Measurements from ENCODE around the gene CD244.
"Not testable (repeated sequence)": the region's sequence is repeated elsewhere in the genome, so short reads cannot be mapped to it uniquely, and the experiment has no call there.

Gene CD244

DNA sequence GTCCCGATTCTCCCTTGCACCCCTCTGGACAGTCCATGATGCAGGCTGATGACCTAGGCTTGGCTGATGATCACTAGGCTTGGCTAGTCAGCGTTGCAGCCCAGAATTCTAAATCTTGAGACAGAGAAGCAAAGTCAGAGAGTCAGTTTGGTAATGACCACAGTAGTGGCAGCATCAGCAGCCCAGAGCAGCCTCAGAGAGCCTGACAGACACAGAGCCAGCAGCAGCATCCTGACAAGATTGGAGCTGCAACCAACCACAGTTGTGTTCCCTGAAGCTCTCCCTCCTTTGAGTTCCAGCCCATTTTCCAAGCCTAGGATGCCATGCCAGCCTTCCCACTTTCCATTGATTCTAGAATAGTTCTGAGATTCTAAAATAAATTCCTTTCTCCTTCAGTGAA, 39.1 kb upstream of the CD244 start:
- TF ChIP-seq GABPA (IDR thresholded peaks at IDR 0.05; ENCODE audit: low read depth) (no peak), SPI1 (IDR thresholded peaks at IDR 0.05; ENCODE audit: borderline replicate concordance, low read depth) (no peak), POLR2AphosphoS5 (IDR thresholded peaks at IDR 0.05; ENCODE audit: low read depth) (no peak)
- TF ChIP-seq, protein P1, sequence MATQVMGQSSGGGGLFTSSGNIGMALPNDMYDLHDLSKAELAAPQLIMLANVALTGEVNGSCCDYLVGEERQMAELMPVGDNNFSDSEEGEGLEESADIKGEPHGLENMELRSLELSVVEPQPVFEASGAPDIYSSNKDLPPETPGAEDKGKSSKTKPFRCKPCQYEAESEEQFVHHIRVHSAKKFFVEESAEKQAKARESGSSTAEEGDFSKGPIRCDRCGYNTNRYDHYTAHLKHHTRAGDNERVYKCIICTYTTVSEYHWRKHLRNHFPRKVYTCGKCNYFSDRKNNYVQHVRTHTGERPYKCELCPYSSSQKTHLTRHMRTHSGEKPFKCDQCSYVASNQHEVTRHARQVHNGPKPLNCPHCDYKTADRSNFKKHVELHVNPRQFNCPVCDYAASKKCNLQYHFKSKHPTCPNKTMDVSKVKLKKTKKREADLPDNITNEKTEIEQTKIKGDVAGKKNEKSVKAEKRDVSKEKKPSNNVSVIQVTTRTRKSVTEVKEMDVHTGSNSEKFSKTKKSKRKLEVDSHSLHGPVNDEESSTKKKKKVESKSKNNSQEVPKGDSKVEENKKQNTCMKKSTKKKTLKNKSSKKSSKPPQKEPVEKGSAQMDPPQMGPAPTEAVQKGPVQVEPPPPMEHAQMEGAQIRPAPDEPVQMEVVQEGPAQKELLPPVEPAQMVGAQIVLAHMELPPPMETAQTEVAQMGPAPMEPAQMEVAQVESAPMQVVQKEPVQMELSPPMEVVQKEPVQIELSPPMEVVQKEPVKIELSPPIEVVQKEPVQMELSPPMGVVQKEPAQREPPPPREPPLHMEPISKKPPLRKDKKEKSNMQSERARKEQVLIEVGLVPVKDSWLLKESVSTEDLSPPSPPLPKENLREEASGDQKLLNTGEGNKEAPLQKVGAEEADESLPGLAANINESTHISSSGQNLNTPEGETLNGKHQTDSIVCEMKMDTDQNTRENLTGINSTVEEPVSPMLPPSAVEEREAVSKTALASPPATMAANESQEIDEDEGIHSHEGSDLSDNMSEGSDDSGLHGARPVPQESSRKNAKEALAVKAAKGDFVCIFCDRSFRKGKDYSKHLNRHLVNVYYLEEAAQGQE (IDR thresholded peaks at IDR 0.05; ENCODE audit: insufficient replicate concordance, low read depth), result no peak
- TF ChIP-seq, protein P2, sequence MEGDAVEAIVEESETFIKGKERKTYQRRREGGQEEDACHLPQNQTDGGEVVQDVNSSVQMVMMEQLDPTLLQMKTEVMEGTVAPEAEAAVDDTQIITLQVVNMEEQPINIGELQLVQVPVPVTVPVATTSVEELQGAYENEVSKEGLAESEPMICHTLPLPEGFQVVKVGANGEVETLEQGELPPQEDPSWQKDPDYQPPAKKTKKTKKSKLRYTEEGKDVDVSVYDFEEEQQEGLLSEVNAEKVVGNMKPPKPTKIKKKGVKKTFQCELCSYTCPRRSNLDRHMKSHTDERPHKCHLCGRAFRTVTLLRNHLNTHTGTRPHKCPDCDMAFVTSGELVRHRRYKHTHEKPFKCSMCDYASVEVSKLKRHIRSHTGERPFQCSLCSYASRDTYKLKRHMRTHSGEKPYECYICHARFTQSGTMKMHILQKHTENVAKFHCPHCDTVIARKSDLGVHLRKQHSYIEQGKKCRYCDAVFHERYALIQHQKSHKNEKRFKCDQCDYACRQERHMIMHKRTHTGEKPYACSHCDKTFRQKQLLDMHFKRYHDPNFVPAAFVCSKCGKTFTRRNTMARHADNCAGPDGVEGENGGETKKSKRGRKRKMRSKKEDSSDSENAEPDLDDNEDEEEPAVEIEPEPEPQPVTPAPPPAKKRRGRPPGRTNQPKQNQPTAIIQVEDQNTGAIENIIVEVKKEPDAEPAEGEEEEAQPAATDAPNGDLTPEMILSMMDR (IDR thresholded peaks at IDR 0.05; ENCODE audit: insufficient read depth, low read length), result no peak
- Histone ChIP-seq H3K27me3 (ENCODE audit: insufficient read depth, poor library complexity, severe bottlenecking) (no peaks in the 10 kb centered on the region), H3K27ac (replicated peaks) (no peak overlapping the region), H3K4me3 (replicated peaks; ENCODE audit: insufficient read depth, low read length) (no peak overlapping the region)
- no peak for DNase-seq (ENCODE audit: low read depth in 1 of 2, low spot score in 1 of 2)

DNA sequence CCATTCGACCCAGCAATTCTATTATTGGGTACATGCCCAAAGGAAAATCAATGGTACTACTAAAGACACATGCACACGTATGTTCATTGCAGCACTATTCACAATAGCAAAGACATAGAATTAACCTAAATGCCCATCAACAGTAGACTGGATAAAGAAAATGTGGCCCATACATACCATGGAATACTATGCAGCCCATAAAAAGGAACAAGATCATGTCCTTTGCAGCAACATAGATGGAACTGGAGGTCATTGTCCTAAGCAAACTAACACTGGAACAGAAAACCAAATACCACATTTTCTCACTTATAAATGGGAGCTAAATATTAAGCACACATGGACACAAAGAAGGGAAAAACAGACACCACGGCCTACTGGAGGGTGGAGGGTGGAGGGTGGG, 38.0 kb upstream of the CD244 start:
- not testable (repeated sequence) for H3K27me3 ChIP-seq (ENCODE audit: insufficient read depth, poor library complexity, severe bottlenecking); H3K4me3 ChIP-seq (replicated peaks; ENCODE audit: insufficient read depth, low read length); DNase-seq (ENCODE audit: low read depth in 1 of 2, low spot score in 1 of 2); H3K27ac ChIP-seq (replicated peaks)

DNA sequence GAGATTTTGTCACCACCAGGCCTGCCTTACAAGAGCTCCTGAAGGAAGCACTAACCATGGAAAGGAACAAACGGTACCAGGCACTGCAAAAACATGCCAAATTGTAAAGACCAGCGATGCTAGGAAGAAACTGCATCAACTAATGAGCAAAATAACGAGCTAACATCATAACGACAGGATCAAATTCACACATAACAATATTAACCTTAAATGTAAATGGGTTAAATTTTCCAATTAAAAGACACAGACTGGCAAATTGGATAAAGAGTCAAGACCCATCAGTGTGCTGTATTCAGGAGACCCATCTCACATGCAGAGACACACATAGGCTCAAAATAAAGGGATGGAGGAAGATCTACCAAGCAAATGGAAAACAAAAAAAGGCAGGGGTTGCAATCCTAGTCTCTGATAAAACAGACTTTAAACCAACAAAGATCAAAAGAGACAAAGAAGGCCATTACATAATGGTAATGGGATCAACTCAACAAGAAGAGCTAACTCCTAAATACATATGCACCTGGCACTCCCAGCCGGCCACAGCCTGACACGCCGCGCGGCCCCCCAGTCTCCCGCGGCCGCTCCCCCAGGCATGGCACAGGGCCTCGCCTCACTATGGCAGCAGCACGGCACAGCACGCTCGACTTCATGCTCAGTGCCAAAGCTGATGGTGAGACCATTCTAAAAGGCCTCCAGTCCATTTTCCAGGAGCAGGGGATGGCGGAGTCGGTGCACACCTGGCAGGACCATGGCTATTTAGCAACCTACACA, 31.9 kb upstream of the CD244 start:
- H3K27me3 ChIP-seq (ENCODE audit: insufficient read depth, poor library complexity, severe bottlenecking); H3K27ac ChIP-seq (replicated peaks); H3K4me3 ChIP-seq (replicated peaks; ENCODE audit: insufficient read depth, low read length); DNase-seq (ENCODE audit: low read depth in 1 of 2, low spot score in 1 of 2): not testable (repeated sequence)

DNA sequence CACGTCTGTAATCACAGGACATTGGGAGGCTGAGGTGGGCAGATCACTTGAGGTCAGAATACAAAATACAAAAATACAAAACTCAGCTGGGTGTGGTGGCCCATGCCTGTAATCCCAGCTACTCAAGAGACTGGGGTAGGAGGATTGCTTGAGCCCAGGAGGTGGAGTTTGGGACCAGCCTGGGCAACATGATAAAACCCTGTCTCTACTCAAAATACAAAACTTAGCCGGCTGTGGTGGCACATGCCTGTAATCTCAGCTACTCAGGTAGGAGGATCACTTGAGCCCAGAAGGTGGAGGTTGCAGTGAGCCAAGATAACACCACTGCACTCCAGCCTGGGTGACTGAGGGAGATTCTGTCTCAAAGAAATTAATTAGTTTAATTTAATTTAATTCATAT, 28.8 kb upstream of the CD244 start:
- TF ChIP-seq, protein P2 (IDR thresholded peaks at IDR 0.05; ENCODE audit: insufficient read depth, low read length), result no peak
- TF ChIP-seq GABPA (IDR thresholded peaks at IDR 0.05; ENCODE audit: low read depth), result no peak
- TF ChIP-seq SPI1 (IDR thresholded peaks at IDR 0.05; ENCODE audit: borderline replicate concordance, low read depth), result no peak
- TF ChIP-seq POLR2AphosphoS5 (IDR thresholded peaks at IDR 0.05; ENCODE audit: low read depth), result no peak
- TF ChIP-seq, protein P1 (IDR thresholded peaks at IDR 0.05; ENCODE audit: insufficient replicate concordance, low read depth), result no peak
- Histone ChIP-seq H3K27ac (replicated peaks) (no peak overlapping the region), H3K27me3 (ENCODE audit: insufficient read depth, poor library complexity, severe bottlenecking) (no peaks in the 10 kb centered on the region), H3K4me3 (replicated peaks; ENCODE audit: insufficient read depth, low read length) (no peak overlapping the region)
- DNase-seq (ENCODE audit: low read depth in 1 of 2, low spot score in 1 of 2), result no peak

DNA sequence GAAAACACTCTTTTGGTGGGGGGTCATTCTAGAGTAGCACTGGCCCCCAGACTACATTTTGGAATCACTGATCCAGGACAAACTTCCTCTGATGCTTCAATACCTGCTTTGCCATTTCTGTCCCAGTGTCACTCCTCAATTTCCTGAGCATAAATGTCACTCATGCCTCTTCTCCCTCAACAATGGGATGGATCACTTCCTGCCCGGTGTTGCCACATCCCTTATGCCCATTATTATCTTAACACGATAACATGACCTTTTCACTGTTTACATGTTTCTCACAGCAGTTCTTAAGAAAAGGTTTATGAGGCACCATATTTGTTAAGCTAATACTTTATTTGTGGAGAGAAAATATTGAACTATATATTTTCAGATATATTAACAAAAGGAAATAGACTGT, 26.2 kb upstream of the CD244 start:
- TF ChIP-seq SPI1 (IDR thresholded peaks at IDR 0.05; ENCODE audit: borderline replicate concordance, low read depth), result no peak
- no peak for DNase-seq (ENCODE audit: low read depth in 1 of 2, low spot score in 1 of 2)

More for the DNA sequence above, 26.2 kb upstream of the CD244 start:
- Histone ChIP-seq H3K4me3 (replicated peaks; ENCODE audit: insufficient read depth, low read length) (no peak overlapping the region), H3K27me3 (ENCODE audit: insufficient read depth, poor library complexity, severe bottlenecking) (no peaks in the 10 kb centered on the region), H3K27ac (replicated peaks) (no peak overlapping the region)
